ENCODE measurements around the gene HBD.

GRCh38 chr11:5283882-5284281, 49.6 kb upstream of the HBD start:
- TF ChIP-seq POLR2A (IDR thresholded peaks at IDR 0.05) = no peak
- TF ChIP-seq CTCF (IDR thresholded peaks at IDR 0.05) = no peak
